ENCODE data around the gene KCNC2. TPM values are rescaled to one million over a fixed set of nuclear protein-coding genes. Genes with fewer than 3 reads are reported as not detected.

The KCNC2 gene
- polyA plus RNA-seq, 1 experiment = not detected

DNA sequence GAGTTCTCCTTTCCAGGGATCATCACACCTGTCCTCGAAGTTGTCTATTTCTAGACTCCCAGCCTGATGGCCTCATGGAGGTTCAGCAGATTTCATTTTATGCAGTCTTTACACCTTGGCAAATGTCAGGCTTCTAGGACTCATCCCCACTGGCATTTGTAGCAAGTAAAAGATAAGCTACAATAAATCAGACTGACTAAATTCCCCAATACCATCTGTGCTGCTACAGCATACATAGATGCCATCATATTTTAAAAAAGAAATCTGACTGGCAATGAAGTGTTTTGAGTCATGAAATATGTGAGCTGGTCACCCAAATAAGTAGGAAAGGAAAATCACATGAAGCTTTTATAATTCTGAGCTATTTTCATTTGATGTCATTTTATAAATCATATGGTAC is 55.3 kb downstream of the KCNC2 start:
- CTCF ChIA-PET = no interaction called here
- TF ChIP-seq, protein P1, sequence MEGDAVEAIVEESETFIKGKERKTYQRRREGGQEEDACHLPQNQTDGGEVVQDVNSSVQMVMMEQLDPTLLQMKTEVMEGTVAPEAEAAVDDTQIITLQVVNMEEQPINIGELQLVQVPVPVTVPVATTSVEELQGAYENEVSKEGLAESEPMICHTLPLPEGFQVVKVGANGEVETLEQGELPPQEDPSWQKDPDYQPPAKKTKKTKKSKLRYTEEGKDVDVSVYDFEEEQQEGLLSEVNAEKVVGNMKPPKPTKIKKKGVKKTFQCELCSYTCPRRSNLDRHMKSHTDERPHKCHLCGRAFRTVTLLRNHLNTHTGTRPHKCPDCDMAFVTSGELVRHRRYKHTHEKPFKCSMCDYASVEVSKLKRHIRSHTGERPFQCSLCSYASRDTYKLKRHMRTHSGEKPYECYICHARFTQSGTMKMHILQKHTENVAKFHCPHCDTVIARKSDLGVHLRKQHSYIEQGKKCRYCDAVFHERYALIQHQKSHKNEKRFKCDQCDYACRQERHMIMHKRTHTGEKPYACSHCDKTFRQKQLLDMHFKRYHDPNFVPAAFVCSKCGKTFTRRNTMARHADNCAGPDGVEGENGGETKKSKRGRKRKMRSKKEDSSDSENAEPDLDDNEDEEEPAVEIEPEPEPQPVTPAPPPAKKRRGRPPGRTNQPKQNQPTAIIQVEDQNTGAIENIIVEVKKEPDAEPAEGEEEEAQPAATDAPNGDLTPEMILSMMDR (IDR thresholded peaks at IDR 0.05; ENCODE audit: insufficient read depth, low read depth, low read length) = no peak

DNA sequence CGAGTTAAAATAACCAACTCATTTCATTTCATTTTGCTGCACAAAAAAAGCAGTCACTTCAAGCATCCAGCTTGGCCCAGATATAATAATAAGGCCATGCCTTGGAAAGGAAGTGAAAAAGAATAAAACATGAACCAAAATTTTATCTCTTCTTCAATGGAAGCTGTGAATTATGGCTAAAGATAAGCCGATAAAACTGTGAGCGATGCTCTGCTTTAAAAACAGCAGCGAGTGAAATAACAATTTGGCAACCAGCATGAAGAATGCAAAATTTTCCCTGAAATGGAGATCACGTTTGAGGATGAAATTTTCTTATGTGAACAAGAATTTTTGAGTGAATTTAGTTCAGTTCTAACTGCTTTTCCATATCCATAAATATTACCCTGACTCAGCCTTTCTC is 70.4 kb downstream of the KCNC2 start:
- TF ChIP-seq, protein P1 (IDR thresholded peaks at IDR 0.05; ENCODE audit: insufficient read depth, low read depth, low read length) = no peak
- no peak for DNase-seq (ENCODE audit: low read depth)
- Histone ChIP-seq H3K4me3 (ENCODE audit: low read depth, low read length) (no peak overlapping the region), H3K36me3 (ENCODE audit: control insufficient read depth, insufficient read depth, low read length) (no peaks in the 10 kb centered on the region), H3K27me3 (ENCODE audit: control insufficient read depth, insufficient read depth, low read length) (no peaks in the 10 kb centered on the region)
- ChIA-PET CTCF (no interaction called here), POLR2A (no interaction called here)

More for the DNA sequence above, 55.3 kb downstream of the KCNC2 start:
- no peak for DNase-seq (ENCODE audit: low read depth)
- POLR2A ChIA-PET = no interaction called here
- Histone ChIP-seq H3K27me3 (ENCODE audit: control insufficient read depth, insufficient read depth, low read length) (no peaks in the 10 kb centered on the region), H3K4me3 (ENCODE audit: low read depth, low read length) (no peak overlapping the region), H3K36me3 (ENCODE audit: control insufficient read depth, insufficient read depth, low read length) (no peaks in the 10 kb centered on the region)

DNA sequence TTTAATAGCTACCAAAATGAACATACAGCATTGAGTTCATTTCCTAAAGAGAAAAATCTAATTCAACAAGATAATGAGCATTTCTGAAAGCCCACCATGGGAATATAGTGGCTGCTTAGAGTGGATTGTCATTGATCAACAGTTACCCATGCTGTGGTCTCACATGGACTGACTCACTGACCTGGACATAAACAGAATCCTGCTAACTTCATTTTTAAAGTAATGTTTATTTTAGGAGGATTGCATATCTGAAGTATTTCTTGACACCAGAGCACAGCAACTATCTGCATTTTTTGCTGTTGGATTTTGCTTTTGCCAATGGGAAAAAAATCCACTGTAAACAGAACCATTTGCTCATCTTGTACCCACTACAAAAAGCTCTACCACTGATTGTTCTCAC is 71.7 kb downstream of the KCNC2 start:
- ChIA-PET POLR2A (no interaction called here), CTCF (no interaction called here)
- no peak for DNase-seq (ENCODE audit: low read depth)
- H3K27me3 ChIP-seq (ENCODE audit: control insufficient read depth, insufficient read depth, low read length) = no peaks in the 10 kb centered on the region
- TF ChIP-seq, protein P1 (IDR thresholded peaks at IDR 0.05; ENCODE audit: insufficient read depth, low read depth, low read length) = no peak
- no peak overlapping the region for H3K4me3 ChIP-seq (ENCODE audit: low read depth, low read length)
- no peaks in the 10 kb centered on the region for H3K36me3 ChIP-seq (ENCODE audit: control insufficient read depth, insufficient read depth, low read length)

DNA sequence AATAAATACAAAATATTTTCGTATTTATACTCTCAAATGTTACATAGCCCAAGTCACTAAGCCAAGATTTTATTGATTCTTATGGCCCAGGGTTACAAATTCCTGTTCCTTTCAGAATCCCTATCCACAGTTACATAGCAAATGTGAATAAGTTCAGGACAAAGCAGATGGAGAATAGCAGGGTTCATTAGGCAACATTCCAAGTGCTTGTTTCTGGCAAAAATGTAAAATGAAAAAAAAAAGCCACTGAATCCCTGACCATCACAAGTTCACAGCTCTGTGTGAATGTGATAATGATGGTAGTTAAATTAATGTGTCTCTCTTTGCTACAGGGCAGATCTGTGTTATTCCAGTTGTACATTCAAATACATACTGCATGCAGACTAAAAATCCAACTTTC is 74.6 kb downstream of the KCNC2 start:
- TF ChIP-seq, protein P1 (IDR thresholded peaks at IDR 0.05; ENCODE audit: insufficient read depth, low read depth, low read length) = no peak
- Histone ChIP-seq H3K4me3 (ENCODE audit: low read depth, low read length) (no peak overlapping the region), H3K27me3 (ENCODE audit: control insufficient read depth, insufficient read depth, low read length) (no peaks in the 10 kb centered on the region), H3K36me3 (ENCODE audit: control insufficient read depth, insufficient read depth, low read length) (no peaks in the 10 kb centered on the region)
- ChIA-PET POLR2A (no interaction called here), CTCF (interaction anchor here (0.6 kb wide), 1 partner anchor 1023 kb away, joined by 5 read pairs; no protein-coding TSS in a partner anchor)
- no peak for DNase-seq (ENCODE audit: low read depth)

DNA sequence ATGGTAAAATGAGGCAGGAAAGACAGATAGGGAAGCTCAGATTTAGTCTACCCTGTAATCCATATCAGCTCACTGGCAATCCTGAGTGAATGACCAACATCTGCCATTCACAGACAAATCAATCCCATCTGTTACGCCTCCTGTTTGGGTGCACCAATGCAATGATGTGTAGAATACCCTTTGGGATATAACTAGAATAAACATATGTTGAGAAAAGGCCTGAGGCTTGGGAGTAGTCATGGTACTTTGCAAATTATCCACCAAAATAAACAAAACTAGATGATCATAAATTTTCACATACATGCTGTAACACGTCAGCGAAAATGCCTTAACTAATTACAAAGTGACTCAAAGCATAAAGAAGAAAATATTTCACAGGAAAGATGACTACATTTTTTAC is 78.8 kb downstream of the KCNC2 start:
- Histone ChIP-seq H3K36me3 (ENCODE audit: control insufficient read depth, insufficient read depth, low read length) (no peaks in the 10 kb centered on the region), H3K4me3 (ENCODE audit: low read depth, low read length) (no peak overlapping the region), H3K27me3 (ENCODE audit: control insufficient read depth, insufficient read depth, low read length) (no peaks in the 10 kb centered on the region)
- DNase-seq (ENCODE audit: low read depth) = no peak
- POLR2A ChIA-PET = no interaction called here
- CTCF ChIA-PET = no interaction called here
- TF ChIP-seq, protein P1 (IDR thresholded peaks at IDR 0.05; ENCODE audit: insufficient read depth, low read depth, low read length) = no peak

Data from BJ (cell line).